ENCODE measurements around the gene HLF. TPM values are rescaled to one million over a fixed set of nuclear protein-coding genes. Genes with fewer than 3 reads are reported as not detected.

Gene HLF
- total and polyA plus RNA-seq, 2 experiments from 2014 or later: 0.09 TPM; not detected in 1

GRCh38 chr17:55249861-55250260, 14.9 kb upstream of the HLF start:
- Histone ChIP-seq H3K4me2 (ENCODE audit: unreplicated experiment) (no peak overlapping the region), H3K4me3 (no peak overlapping the region), H3K79me2 (ENCODE audit: insufficient read depth) (no peaks in the 10 kb centered on the region), H3K9me3 (ENCODE audit: low read depth) (no peaks in the 10 kb centered on the region), H3K4me1 (ENCODE audit: insufficient read depth) (no peaks in the 10 kb centered on the region), H2AFZ (no peak overlapping the region), H3K9ac (no peak overlapping the region), H3K27me3 (replicated peaks; ENCODE audit: insufficient read depth) (0 out of 2 replicates have a peak, but pooled peaks cover 3% of the 10 kb centered on the region), H3K27ac (no peak overlapping the region), H4K20me1 (ENCODE audit: insufficient read depth) (no peaks in the 10 kb centered on the region), H3K9me2 (ENCODE audit: insufficient read depth) (no peaks in the 10 kb centered on the region), H3F3A (ENCODE audit: insufficient read depth) (no peaks in the 10 kb centered on the region), H3K36me3 (ENCODE audit: low read depth) (no peaks in the 10 kb centered on the region)
- no peak for DNase-seq
- WGBS, 2 experiments (ENCODE audit: low coverage in 1 of 2, low lambda C conversion rate in 2 of 2, missing lambda C conversion rate in 2 of 2): 80 to 81% methylated on average over 7 of the region's 7 CpGs
- in situ Hi-C loops (cut with MboI): no loop called here
- no peak for TF ChIP-seq EZH2 (IDR thresholded peaks at IDR 0.05; ENCODE audit: insufficient read depth, poor library complexity, severe bottlenecking)
- no peak for TF ChIP-seq EZH2phosphoT487 (IDR thresholded peaks at IDR 0.05; ENCODE audit: insufficient read depth, low read depth)

GRCh38 chr17:55254375-55254774, 10.4 kb upstream of the HLF start:
- no peak overlapping the region for H3K27ac ChIP-seq
- no peak overlapping the region for H2AFZ ChIP-seq
- H3F3A ChIP-seq (ENCODE audit: insufficient read depth): no peaks in the 10 kb centered on the region
- H3K9ac ChIP-seq: no peak overlapping the region
- H3K4me3 ChIP-seq: no peak overlapping the region
- H3K27me3 ChIP-seq (replicated peaks; ENCODE audit: insufficient read depth): no peaks in the 10 kb centered on the region
- DNase-seq: no peak
- in situ Hi-C loops (cut with MboI): no loop called here
- no peak for TF ChIP-seq EZH2phosphoT487 (IDR thresholded peaks at IDR 0.05; ENCODE audit: insufficient read depth, low read depth)
- TF ChIP-seq EZH2 (IDR thresholded peaks at IDR 0.05; ENCODE audit: insufficient read depth, poor library complexity, severe bottlenecking): no peak
- H3K9me2 ChIP-seq (ENCODE audit: insufficient read depth): no peaks in the 10 kb centered on the region
- 58 to 65% methylated on average over 6 of the region's 6 CpGs for WGBS, 2 experiments (ENCODE audit: low coverage in 1 of 2, low lambda C conversion rate in 2 of 2, missing lambda C conversion rate in 2 of 2)
- no peaks in the 10 kb centered on the region for H3K36me3 ChIP-seq (ENCODE audit: low read depth)
- H3K79me2 ChIP-seq (ENCODE audit: insufficient read depth): no peaks in the 10 kb centered on the region
- no peak overlapping the region for H3K4me2 ChIP-seq (ENCODE audit: unreplicated experiment)
- H4K20me1 ChIP-seq (ENCODE audit: insufficient read depth): no peaks in the 10 kb centered on the region
- H3K9me3 ChIP-seq (ENCODE audit: low read depth): no peaks in the 10 kb centered on the region
- H3K4me1 ChIP-seq (ENCODE audit: insufficient read depth): no peaks in the 10 kb centered on the region

GRCh38 chr17:55258578-55259135, 6.1 kb upstream of the HLF start:
- no peak for DNase-seq
- no peaks in the 10 kb centered on the region for H3K79me2 ChIP-seq (ENCODE audit: insufficient read depth)
- H3K9me3 ChIP-seq (ENCODE audit: low read depth): no peaks in the 10 kb centered on the region
- H3K4me1 ChIP-seq (ENCODE audit: insufficient read depth): no peaks in the 10 kb centered on the region
- 55 to 61% methylated on average over 3 of the region's 3 CpGs for WGBS, 2 experiments (ENCODE audit: low coverage in 1 of 2, low lambda C conversion rate in 2 of 2, missing lambda C conversion rate in 2 of 2)
- no peak overlapping the region for H3K4me2 ChIP-seq (ENCODE audit: unreplicated experiment)
- TF ChIP-seq EZH2phosphoT487 (IDR thresholded peaks at IDR 0.05; ENCODE audit: insufficient read depth, low read depth) (no peak), EZH2 (IDR thresholded peaks at IDR 0.05; ENCODE audit: insufficient read depth, poor library complexity, severe bottlenecking) (no peak)
- H3K9me2 ChIP-seq (ENCODE audit: insufficient read depth): no peaks in the 10 kb centered on the region
- H3F3A ChIP-seq (ENCODE audit: insufficient read depth): no peaks in the 10 kb centered on the region
- in situ Hi-C loops (cut with MboI): no loop called here
- no peak overlapping the region for H3K4me3 ChIP-seq
- no peak overlapping the region for H2AFZ ChIP-seq
- H4K20me1 ChIP-seq (ENCODE audit: insufficient read depth): no peaks in the 10 kb centered on the region
- peaks cover 15% of the 10 kb centered on the region for H3K27me3 ChIP-seq (replicated peaks; ENCODE audit: insufficient read depth)
- H3K36me3 ChIP-seq (ENCODE audit: low read depth): no peaks in the 10 kb centered on the region
- H3K9ac ChIP-seq: no peak overlapping the region
- no peak overlapping the region for H3K27ac ChIP-seq

GRCh38 chr17:55259684-55260111, 5.1 kb upstream of the HLF start:
- H3K4me3 ChIP-seq: no peak overlapping the region
- in situ Hi-C loops (cut with MboI): no loop called here
- no peaks in the 10 kb centered on the region for H4K20me1 ChIP-seq (ENCODE audit: insufficient read depth)
- no peaks in the 10 kb centered on the region for H3K4me1 ChIP-seq (ENCODE audit: insufficient read depth)
- H3F3A ChIP-seq (ENCODE audit: insufficient read depth): no peaks in the 10 kb centered on the region
- no peak overlapping the region for H2AFZ ChIP-seq
- TF ChIP-seq EZH2phosphoT487 (IDR thresholded peaks at IDR 0.05; ENCODE audit: insufficient read depth, low read depth): no peak
- TF ChIP-seq EZH2 (IDR thresholded peaks at IDR 0.05; ENCODE audit: insufficient read depth, poor library complexity, severe bottlenecking): no peak
- H3K79me2 ChIP-seq (ENCODE audit: insufficient read depth): no peaks in the 10 kb centered on the region
- H3K9ac ChIP-seq: no peak overlapping the region
- 43 to 53% methylated on average over 4 of the region's 4 CpGs for WGBS, 2 experiments (ENCODE audit: low coverage in 1 of 2, low lambda C conversion rate in 2 of 2, missing lambda C conversion rate in 2 of 2)
- no peaks in the 10 kb centered on the region for H3K36me3 ChIP-seq (ENCODE audit: low read depth)
- no peak overlapping the region for H3K4me2 ChIP-seq (ENCODE audit: unreplicated experiment)
- no peak for DNase-seq
- no peaks in the 10 kb centered on the region for H3K9me2 ChIP-seq (ENCODE audit: insufficient read depth)
- peaks cover 26% of the 10 kb centered on the region for H3K27me3 ChIP-seq (replicated peaks; ENCODE audit: insufficient read depth)
- H3K9me3 ChIP-seq (ENCODE audit: low read depth): no peaks in the 10 kb centered on the region
- H3K27ac ChIP-seq: no peak overlapping the region

Measured in GM23248 (cell line).